Measurements from ENCODE around the gene KIZ.

DNA sequence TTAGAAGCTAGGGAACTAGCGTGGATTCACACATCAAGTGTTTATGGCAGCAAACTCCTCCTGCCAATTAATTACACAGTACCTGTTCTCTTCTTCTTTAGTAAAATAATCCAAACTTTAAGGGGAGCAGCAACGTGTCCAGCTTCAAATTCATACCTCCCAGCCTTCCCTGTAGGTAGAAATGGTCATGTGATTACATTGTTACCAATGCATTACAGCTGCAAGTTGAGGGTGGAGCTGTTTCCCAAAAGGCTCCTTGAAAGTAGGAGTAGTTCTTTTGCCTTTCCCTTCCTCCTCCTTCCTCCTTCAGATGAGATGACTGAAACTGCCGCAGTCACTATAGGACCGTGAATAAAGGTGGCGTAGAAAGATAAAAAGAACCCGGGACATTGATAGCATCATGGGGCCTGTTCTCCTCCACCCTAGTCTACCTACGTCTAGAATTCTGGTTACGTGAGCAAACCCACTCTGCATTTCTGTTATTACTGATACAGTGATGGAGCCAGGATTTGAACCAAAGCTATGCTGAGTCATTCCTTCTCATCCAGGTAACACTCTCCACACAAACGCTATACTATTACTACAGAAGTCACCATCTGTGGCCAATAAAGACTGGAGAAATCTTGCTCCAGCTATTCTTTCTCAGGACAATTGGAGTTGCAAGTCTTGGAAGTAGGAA, 37.9 kb upstream of the KIZ start:
- TF ChIP-seq, protein P1, sequence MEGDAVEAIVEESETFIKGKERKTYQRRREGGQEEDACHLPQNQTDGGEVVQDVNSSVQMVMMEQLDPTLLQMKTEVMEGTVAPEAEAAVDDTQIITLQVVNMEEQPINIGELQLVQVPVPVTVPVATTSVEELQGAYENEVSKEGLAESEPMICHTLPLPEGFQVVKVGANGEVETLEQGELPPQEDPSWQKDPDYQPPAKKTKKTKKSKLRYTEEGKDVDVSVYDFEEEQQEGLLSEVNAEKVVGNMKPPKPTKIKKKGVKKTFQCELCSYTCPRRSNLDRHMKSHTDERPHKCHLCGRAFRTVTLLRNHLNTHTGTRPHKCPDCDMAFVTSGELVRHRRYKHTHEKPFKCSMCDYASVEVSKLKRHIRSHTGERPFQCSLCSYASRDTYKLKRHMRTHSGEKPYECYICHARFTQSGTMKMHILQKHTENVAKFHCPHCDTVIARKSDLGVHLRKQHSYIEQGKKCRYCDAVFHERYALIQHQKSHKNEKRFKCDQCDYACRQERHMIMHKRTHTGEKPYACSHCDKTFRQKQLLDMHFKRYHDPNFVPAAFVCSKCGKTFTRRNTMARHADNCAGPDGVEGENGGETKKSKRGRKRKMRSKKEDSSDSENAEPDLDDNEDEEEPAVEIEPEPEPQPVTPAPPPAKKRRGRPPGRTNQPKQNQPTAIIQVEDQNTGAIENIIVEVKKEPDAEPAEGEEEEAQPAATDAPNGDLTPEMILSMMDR (IDR thresholded peaks at IDR 0.05) = no peak
- TF ChIP-seq EZH2 (IDR thresholded peaks at IDR 0.05; ENCODE audit: borderline replicate concordance, insufficient read depth, low read depth, low read length, poor library complexity, severe bottlenecking) = no peak
